HepG2 (cell line): Measurements from ENCODE around the gene PCNX4. TPM values are rescaled to one million over a fixed set of nuclear protein-coding genes. Genes with fewer than 3 reads are reported as not detected.

ENCODE experiments used
- AGO1 ChIP-seq: fragments of 200-400 bp; formaldehyde crosslinking; IDR thresholded peaks from 2 replicates; pipeline ENCODE4 v1.6.1; 2017; ENCODE audit warnings: mild to moderate bottlenecking, low read depth, low read length, moderate library complexity; ENCODE audit not compliant: poor library complexity, severe bottlenecking
- ELF1 ChIP-seq: sonication (generic); formaldehyde crosslinking; IDR thresholded peaks from 2 replicates; pipeline ENCODE4 v1.4.0; 2020; ENCODE audit warnings: missing genetic modification reagents
- GTF2F1 ChIP-seq: fragments of 150-350 bp; IDR thresholded peaks from 2 replicates; pipeline ENCODE4 v1.6.1; 2014; ENCODE audit warnings: low read length
- KDM2A ChIP-seq: sonication (generic); formaldehyde crosslinking; IDR thresholded peaks from 2 replicates; pipeline ENCODE4 v1.4.0; 2020; ENCODE audit warnings: low read depth, missing genetic modification reagents, borderline replicate concordance
- KLF15 ChIP-seq: sonication (generic); formaldehyde crosslinking; IDR thresholded peaks from 2 replicates; pipeline ENCODE4 v1.8.1; 2023; ENCODE audit warnings: borderline replicate concordance, mild to moderate bottlenecking, inconsistent platforms, missing genetic modification reagents, mixed read lengths
- NFIB ChIP-seq: sonication (generic); formaldehyde crosslinking; IDR thresholded peaks from 2 replicates; pipeline ENCODE4 v1.9.0; 2021; ENCODE audit warnings: missing genetic modification reagents, mild to moderate bottlenecking, borderline replicate concordance
- PCBP1 ChIP-seq: fragments of 200-400 bp; formaldehyde crosslinking; IDR thresholded peaks from 2 replicates; pipeline ENCODE4 v1.6.1; 2017; ENCODE audit warnings: mild to moderate bottlenecking, low read depth, low read length, borderline replicate concordance
- POLR2AphosphoS5 ChIP-seq: IDR thresholded peaks from 2 replicates; pipeline ENCODE4 v1.6.1; 2012; ENCODE audit warnings: low read depth, low read length
- SMAD1 ChIP-seq: sonication (generic); formaldehyde crosslinking; IDR thresholded peaks from 2 replicates; pipeline ENCODE4 v1.4.0; 2020; ENCODE audit warnings: missing genetic modification reagents, low read depth, mild to moderate bottlenecking, borderline replicate concordance
- SUZ12 ChIP-seq: fragments of 150-350 bp; IDR thresholded peaks from 2 replicates; pipeline ENCODE4 v1.6.1; 2014; ENCODE audit warnings: low read depth, low read length
- ZKSCAN8 ChIP-seq: IDR thresholded peaks from 2 replicates; pipeline ENCODE4 v1.6.1; 2016; ENCODE audit warnings: borderline replicate concordance, missing genetic modification reagents, missing compliant biosample characterization
- ZNF235 ChIP-seq: sonication (generic); formaldehyde crosslinking; IDR thresholded peaks from 2 replicates; pipeline ENCODE4 v1.8.1; 2023; ENCODE audit warnings: mild to moderate bottlenecking, missing genetic modification reagents, borderline replicate concordance
- ZNF782 ChIP-seq: sonication (generic); formaldehyde crosslinking; IDR thresholded peaks from 2 replicates; pipeline ENCODE4 v1.4.0; 2020; ENCODE audit warnings: missing genetic modification reagents, mild to moderate bottlenecking, borderline replicate concordance
- polyA plus RNA-seq, 8 experiments: library from polyadenylated mRNA; depleted of rRNA in 3 of 8; stranded (reverse) in 7 of 8; unstranded in 1 of 8; fragments of >200 nt; fragmentation: Illumina TruSeq in 4 of 8; extraction: Trizol in 4 of 8; gene quantifications; 2 replicates each; pipeline versions ENCODE4 v1.2.1 to v1.2.3, GENCODE V29; 2011 to 2016; ENCODE audit warnings: low read depth in 4 of 8, missing spikeins in 1 of 8, mixed read lengths in 1 of 8; ENCODE audit not compliant: insufficient read depth in 1 of 8
- total RNA-seq, 5 experiments: library from RNA; depleted of rRNA; stranded (reverse); fragments of >200 nt; fragmentation: Illumina TruSeq; extraction: Trizol; gene quantifications; 2 replicates each; pipeline ENCODE4 v1.2.3, GENCODE V29; 2016; ENCODE audit warnings: low read depth in 1 of 5
- TF ChIP-seq, protein P1 (sequence below): sonication (generic); formaldehyde crosslinking; IDR thresholded peaks from 2 replicates; pipeline ENCODE4 v1.8.0; 2022; ENCODE audit warnings: missing genetic modification reagents, mild to moderate bottlenecking, moderate library complexity, borderline replicate concordance
- TF ChIP-seq, protein P2 (sequence below): sonication (generic); formaldehyde crosslinking; IDR thresholded peaks from 2 replicates; pipeline ENCODE4 v1.5.1; 2020; ENCODE audit warnings: missing genetic modification reagents, mild to moderate bottlenecking, borderline replicate concordance
- TF ChIP-seq, protein P3 (sequence below): sonication (generic); formaldehyde crosslinking; IDR thresholded peaks from 2 replicates; pipeline ENCODE4 v1.5.0; 2020; ENCODE audit warnings: mild to moderate bottlenecking, missing genetic modification reagents
- TF ChIP-seq, protein P4 (sequence below): sonication (generic); formaldehyde crosslinking; IDR thresholded peaks from 2 replicates; pipeline ENCODE4 v1.4.0; 2020; ENCODE audit warnings: missing genetic modification reagents
- TF ChIP-seq, protein P5 (sequence below): IDR thresholded peaks from 2 replicates; pipeline ENCODE4 v1.6.1; 2012; ENCODE audit warnings: low read depth, low read length, improper control_type of control experiment

PCNX4 gene
- total and polyA plus RNA-seq, 2 of the 13 experiments (the other 11 are each of a cell fraction or from before 2014, with no cell fraction given): 28.6 to 43.0 TPM

DNA sequence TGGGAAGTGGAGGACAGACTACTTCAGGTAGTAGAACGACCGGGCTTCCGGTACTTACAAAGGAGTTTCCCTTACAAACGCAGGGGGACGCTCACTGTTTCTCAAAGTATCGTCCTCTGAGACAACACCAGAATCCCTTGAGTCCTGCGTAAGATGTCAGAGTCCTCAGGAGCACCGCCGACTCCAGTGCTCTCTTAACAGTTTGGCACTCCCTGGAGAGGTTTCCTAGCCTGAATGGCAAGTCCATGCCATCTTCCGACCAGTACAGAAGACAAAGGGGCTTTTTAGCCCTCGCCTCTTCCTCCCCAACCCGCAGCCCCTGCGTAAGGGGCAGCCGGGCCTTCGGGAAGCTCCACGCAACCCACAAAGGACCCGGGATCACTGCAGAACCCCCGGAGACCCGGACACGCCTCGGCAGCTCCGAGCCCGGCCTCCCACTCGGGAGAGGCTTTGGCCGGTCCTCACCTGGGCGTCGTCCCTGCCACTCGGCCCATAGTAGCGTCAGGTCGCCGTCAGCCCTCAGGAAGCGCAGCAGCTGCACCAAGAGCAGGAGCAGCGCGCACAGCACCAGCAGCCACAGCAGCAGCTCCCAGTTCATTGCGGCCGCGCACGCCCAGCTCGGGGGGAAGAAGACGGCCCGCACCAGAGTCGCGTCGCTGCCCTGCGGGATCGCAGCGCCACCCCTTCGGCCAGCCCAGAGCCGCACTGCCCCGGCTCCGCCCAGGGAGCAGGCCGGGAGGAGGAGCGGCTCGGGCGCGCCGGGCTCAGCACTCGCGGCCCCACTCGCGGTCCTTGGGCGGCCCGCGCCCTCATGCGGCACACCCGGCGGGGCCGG, 73.2 kb downstream of the PCNX4 start, which contains the start of gene DHRS7 (continued):
- TF ChIP-seq KDM2A (CRISPR knock-in tag): peak; percentile 96
- peak; percentile 55 for TF ChIP-seq AGO1
- TF ChIP-seq, protein P1, sequence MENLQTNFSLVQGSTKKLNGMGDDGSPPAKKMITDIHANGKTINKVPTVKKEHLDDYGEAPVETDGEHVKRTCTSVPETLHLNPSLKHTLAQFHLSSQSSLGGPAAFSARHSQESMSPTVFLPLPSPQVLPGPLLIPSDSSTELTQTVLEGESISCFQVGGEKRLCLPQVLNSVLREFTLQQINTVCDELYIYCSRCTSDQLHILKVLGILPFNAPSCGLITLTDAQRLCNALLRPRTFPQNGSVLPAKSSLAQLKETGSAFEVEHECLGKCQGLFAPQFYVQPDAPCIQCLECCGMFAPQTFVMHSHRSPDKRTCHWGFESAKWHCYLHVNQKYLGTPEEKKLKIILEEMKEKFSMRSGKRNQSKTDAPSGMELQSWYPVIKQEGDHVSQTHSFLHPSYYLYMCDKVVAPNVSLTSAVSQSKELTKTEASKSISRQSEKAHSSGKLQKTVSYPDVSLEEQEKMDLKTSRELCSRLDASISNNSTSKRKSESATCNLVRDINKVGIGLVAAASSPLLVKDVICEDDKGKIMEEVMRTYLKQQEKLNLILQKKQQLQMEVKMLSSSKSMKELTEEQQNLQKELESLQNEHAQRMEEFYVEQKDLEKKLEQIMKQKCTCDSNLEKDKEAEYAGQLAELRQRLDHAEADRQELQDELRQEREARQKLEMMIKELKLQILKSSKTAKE (CRISPR knock-in tag): 0 out of 2 replicates have a peak, but pooled peaks have one; percentile 13
- no peak for TF ChIP-seq SMAD1 (CRISPR knock-in tag)
- no peak for TF ChIP-seq PCBP1
- TF ChIP-seq NFIB (CRISPR knock-in tag): no peak
- TF ChIP-seq POLR2AphosphoS5: peak; percentile 57
- peak; percentile 45; the same call in 1 of the 2 replicates for TF ChIP-seq ZNF782
- TF ChIP-seq, protein P2, sequence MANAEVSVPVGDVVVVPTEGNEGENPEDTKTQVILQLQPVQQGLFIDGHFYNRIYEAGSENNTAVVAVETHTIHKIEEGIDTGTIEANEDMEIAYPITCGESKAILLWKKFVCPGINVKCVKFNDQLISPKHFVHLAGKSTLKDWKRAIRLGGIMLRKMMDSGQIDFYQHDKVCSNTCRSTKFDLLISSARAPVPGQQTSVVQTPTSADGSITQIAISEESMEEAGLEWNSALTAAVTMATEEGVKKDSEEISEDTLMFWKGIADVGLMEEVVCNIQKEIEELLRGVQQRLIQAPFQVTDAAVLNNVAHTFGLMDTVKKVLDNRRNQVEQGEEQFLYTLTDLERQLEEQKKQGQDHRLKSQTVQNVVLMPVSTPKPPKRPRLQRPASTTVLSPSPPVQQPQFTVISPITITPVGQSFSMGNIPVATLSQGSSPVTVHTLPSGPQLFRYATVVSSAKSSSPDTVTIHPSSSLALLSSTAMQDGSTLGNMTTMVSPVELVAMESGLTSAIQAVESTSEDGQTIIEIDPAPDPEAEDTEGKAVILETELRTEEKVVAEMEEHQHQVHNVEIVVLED (CRISPR knock-in tag): peak; percentile 70
- TF ChIP-seq, protein P3, sequence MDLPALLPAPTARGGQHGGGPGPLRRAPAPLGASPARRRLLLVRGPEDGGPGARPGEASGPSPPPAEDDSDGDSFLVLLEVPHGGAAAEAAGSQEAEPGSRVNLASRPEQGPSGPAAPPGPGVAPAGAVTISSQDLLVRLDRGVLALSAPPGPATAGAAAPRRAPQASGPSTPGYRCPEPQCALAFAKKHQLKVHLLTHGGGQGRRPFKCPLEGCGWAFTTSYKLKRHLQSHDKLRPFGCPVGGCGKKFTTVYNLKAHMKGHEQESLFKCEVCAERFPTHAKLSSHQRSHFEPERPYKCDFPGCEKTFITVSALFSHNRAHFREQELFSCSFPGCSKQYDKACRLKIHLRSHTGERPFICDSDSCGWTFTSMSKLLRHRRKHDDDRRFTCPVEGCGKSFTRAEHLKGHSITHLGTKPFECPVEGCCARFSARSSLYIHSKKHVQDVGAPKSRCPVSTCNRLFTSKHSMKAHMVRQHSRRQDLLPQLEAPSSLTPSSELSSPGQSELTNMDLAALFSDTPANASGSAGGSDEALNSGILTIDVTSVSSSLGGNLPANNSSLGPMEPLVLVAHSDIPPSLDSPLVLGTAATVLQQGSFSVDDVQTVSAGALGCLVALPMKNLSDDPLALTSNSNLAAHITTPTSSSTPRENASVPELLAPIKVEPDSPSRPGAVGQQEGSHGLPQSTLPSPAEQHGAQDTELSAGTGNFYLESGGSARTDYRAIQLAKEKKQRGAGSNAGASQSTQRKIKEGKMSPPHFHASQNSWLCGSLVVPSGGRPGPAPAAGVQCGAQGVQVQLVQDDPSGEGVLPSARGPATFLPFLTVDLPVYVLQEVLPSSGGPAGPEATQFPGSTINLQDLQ (CRISPR knock-in tag): no peak
- TF ChIP-seq KLF15 (CRISPR knock-in tag): no peak
- no peak; the same call in 1 of the 2 replicates for TF ChIP-seq ELF1 (CRISPR knock-in tag)
- no peak for TF ChIP-seq ZKSCAN8 (CRISPR knock-in tag)
- no peak for TF ChIP-seq SUZ12
- no peak for TF ChIP-seq ZNF235 (CRISPR knock-in tag)
- TF ChIP-seq, protein P4, sequence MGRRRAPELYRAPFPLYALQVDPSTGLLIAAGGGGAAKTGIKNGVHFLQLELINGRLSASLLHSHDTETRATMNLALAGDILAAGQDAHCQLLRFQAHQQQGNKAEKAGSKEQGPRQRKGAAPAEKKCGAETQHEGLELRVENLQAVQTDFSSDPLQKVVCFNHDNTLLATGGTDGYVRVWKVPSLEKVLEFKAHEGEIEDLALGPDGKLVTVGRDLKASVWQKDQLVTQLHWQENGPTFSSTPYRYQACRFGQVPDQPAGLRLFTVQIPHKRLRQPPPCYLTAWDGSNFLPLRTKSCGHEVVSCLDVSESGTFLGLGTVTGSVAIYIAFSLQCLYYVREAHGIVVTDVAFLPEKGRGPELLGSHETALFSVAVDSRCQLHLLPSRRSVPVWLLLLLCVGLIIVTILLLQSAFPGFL (CRISPR knock-in tag): no peak
- no peak for TF ChIP-seq GTF2F1
- TF ChIP-seq, protein P5, sequence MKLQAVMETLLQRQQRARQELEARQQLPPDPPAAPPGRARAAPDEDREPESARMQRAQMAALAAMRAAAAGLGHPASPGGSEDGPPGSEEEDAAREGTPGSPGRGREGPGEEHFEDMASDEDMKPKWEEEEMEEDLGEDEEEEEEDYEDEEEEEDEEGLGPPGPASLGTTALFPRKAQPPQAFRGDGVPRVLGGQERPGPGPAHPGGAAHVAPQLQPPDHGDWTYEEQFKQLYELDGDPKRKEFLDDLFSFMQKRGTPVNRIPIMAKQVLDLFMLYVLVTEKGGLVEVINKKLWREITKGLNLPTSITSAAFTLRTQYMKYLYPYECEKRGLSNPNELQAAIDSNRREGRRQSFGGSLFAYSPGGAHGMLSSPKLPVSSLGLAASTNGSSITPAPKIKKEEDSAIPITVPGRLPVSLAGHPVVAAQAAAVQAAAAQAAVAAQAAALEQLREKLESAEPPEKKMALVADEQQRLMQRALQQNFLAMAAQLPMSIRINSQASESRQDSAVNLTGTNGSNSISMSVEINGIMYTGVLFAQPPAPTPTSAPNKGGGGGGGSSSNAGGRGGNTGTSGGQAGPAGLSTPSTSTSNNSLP: no peak
